NCI-H2227 (cell line): ENCODE measurements around the gene CSMD2.
A peak's percentile ranks its signal among the peaks of the same experiment; 100 is the strongest.

Experiments
- DNase-seq: peaks from one replicate; lab custom pipeline; 2025; ENCODE audit not compliant: unreplicated experiment; lab: John Stamatoyannopoulos, UW

CSMD2 gene

DNA sequence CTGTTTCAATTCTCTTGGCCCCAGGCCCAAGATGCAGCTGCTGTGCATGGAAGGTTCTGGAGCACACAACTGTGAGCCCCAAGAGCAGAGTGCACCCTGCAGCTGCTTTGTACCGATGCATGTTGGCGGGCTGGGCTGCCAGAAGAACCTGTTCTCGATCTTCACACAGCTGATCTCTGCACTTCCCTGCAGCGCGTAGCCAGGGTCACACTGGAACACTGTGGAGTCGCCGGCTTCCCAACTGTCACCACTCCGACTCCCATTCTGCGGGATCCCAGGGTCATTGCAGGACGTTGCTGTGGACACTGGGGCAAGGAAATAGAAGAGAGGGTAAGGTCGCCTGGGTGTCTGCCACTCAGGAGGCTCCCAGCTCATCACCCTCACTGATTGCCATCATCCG, 507.2 kb downstream of the CSMD2 start:
- DNase-seq: no peak

DNA sequence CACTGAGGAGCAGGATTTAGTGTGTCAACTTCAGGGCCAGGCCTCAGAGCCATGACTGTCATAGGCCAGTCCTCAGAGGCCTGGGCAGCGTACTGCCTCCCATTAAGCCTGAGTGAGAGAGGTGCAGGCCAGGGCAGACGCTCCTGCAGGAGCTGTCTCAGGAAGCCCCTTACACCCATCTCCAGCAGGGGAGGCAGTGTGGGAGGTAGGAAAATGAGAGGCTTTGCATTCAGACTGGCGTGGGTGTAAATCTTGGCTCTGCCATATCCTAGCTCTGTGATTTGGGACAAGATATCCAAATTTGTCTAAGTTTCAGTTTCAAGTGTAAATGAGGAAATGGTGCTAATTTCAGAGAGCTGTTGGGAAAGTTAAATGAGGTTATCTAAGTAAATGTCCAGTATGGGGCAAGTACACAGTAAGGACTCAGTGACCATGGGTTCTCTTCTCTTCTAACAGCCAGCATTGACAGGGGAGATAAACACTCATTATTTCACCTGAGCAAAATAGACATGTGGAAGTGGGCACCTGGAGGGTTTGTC, 508.5 kb downstream of the CSMD2 start:
- no peak for DNase-seq

DNA sequence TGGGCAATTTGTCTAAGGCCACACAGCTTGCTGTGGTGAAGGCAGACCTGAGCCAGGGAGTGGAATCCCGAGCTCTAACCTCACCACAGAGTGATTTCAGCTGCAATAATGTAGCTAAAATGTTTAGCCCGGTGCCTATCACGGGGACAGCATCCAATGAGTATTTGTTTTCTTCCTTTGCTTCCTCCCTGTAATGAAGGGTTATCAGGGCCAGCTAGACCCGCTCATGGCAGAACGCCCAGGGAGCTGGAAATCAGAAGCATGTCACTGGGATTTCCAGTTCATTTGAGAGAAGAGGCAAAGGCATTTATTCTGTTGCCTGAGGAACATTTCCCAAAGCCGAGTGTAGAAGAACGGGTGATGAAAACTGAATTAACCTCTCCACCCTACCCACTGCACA, 509.5 kb downstream of the CSMD2 start:
- DNase-seq: no peak

DNA sequence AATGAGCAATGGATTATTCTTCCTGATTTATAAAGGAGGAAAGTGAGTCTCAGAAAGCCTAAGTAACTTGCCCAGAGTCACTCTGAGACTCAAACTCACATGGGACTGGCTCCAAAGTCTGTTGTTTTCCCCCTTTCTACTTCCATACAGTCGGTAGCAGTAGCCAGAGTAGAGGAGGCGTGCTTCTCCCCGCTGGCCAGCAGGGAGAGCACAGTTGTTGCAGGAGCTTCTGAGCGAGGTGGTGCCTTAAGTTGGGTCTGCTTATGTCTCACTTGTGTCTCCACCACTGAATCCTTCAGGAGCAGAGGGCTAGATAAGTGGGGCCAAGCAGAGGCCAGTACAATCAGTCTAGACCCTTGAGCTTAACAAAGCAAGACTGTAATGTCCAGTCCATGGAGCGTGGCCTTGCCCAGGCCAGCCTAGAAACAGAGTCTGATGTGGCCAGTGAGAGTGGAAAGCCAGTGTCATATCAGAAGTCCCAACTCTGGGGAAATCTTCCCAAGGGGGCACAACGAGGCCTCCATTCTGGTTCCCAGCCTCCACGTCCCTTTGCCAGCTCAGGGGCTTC, 510.7 kb downstream of the CSMD2 start:
- no peak for DNase-seq

DNA sequence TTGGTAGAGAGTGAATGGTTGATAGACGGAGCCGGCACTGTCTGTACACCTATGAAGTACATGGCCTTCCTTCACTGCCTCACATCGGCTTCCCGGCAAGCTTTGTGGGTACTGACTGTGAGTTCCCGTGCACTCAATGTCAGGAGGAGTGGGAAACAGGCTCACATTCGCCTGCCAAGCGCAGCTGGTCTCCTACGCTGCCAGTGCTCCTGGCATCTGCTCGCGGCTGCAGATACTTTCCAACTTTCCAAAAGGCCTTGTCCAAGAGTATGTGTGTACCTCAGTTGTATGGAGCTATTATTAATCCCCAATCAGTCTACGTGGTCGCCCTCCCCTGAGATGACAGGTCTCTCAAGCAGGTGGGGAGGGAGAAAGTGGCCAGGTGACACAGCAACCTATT, 511.8 kb downstream of the CSMD2 start:
- no peak for DNase-seq

DNA sequence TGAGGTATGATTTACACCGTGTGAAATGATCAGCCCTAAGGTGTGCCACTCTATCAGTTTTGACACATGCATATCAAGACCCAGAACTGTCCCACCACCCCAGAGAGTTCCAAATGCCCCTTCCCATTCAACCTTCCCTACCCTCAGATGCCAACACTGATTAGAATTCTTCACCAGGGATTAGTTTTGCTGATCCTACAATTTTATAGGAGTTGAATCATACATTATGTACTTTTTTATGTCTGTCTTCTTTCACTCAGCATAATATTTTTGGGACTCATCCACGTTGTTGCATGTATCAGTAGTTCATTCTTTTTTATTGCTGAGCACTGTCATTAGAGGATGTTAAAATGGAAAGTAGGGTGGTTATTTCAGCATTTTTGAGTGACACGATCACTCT, 514.3 kb downstream of the CSMD2 start:
- DNase-seq: no peak

DNA sequence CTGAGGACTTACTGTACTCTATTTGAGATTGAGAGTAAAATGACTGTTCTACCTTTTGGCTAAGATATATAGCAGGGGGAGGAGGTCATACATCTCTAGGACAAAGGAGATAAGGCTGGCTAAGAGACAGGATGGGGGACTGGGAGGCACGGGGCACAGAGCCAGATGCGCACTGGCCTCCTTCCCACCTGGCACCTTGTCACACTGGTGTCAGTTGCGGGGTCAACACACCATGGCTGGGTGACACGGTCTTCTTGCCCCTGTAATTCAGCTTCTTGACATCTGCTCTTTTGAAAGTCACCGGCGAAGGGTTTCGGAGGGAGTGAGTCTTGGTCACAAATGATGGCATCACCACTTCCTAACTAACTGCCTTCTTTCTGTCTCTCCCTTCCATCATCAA, 515.3 kb downstream of the CSMD2 start:
- no peak for DNase-seq

DNA sequence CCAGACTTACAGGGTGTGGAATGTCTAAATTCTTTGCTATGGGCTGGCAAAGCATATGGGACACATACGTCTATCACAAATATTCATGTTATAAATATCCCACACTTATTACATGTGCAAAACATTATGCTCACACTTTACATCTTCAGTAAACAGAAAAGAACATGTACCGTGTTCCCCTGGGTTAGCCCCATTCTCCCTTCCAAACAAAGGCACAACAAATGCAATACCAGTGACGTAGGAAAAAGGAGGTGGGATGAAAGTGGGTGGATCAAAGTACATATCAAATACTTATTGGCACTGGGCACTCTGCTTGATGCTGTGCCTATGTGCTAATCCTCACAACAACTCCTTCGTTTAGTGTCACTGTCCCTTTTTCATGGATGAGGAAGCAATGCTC, 521.8 kb downstream of the CSMD2 start:
- no peak for DNase-seq

DNA sequence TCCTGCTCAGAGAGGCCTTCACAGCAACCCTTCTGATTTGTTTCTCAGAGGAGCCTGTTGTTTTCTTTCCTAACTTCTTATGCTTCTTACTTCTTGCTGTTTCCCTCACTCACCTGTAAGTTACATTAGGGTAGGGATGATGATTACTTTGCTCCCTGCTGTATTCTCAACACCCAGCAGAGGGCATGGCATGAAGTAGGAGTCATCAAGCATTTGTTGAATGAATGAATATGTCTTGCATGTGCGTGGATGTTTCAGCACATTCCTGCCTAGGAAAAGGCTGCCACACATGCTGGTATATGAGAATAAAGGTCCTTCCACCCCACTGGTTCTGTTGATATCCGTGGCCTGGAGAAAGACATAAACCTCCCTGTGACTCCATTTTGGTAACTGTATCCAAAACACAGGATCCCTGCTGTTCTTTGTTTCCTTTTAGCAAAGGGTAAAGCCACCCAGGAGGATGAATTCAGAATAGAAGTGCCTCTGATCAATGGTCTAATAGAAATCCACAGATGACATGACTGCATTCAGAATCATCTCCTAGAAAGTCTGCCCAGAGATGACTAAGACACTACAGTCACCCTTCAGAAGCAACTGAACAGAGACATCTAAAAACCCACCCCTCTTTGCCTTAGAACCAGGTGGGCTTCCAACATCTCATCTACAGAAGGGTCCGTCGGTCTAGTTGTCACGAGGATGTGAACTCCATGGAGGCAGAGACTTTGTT, 523.8 kb downstream of the CSMD2 start:
- peak; percentile 43 for DNase-seq

DNA sequence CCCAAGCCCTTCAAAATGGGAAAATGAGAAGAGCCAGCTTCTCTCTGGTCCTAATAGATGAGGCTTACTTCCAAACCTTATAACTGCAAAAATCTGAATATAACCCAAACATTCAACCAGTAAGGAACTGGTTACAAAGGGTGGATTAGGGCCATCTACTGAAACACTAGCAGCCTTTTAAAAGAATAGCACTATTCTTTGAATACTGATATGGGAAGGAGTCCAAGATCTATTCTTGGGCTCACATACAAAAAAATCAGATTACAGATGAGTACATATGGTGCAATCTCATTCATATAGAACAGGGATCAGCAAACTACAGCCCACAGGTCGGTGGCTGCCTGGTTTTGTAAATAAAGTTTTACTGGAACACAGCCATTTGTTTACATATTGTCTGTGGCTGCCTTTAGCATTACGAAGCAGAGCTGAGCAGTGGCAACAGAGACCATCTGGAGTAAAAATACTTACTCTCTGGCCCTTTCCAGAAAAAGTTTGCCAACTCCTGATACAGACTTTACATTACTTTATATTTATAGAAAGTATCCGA, 524.8 kb downstream of the CSMD2 start:
- no peak for DNase-seq

DNA sequence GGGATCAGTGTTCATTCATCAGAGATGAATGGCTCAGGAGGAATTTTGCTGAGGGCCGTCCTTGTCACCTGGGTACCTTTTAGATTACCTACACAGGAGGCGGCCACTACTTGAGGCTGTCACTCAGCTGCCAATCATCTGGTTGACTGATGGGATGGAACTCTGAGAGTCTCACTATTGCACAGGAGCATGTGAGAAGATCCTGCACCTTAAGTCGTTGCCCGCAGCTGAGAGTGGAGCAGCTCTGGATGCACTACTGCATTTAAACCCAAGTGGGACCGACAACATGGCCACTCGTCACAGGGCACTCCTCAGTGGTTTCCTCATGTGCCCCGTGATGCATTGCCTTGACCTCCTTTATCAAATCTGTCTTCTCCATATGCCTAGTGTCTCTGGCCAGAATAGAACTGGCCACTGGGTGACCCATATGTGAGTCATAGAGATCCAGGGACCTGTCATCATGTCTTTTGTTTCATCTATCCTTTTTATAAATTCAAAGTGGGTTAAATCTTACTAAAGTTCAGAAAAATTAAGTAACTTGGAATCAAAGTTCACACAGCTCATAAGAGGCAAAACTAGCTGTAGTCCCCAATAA, 527.1 kb downstream of the CSMD2 start:
- DNase-seq: no peak

DNA sequence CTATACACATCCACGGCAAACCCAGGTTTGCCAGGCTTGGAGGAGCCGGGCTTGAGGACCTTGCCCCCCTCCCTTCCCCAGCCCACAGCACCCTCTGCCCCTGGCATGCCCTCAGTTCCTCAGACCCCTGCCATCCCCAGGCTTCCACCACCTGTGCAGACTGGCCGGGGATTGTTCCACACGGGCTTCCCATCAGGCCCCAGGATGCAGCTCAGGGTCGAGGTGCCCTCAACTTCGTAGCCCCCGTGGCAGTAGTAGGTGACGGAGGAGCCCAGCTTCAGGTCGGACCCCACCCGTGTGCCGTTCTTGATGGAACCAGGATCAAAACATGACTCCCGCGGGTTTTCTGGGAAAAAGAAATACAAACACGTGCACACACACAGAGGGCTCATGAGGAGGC, 528.8 kb downstream of the CSMD2 start:
- no peak for DNase-seq

DNA sequence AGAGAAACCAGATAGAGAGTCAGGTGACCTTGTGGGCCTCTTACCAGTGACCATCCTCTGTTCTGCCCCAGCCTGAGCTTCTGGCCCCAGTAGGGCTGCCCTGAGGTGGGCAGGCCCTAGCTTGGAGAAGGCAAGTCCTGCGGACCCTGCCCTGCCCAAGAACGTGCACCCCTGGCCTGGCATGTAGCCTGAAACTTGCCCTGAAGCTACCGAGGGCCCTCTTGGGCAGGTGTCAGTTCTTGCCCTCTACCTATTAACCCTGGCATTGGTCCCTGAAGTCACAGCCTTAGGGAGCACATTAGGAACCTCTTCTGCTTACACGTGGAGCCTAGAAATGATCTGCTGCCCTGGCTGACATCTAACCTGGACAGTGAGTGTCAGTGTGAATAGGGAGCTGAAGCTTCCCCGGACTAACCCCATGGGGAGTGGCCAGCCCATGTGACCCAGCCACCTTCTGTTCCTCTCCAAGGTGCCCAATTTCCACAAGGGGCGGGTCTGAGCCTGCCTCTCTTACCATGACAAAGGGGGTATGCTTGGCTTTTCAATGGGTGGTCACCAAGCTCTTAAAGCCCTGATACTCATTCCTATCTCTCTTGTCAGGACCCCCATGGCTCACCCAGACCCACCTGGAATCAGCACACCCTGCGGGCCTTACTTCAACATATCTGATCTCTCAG, 529.6 kb downstream of the CSMD2 start:
- DNase-seq: no peak

DNA sequence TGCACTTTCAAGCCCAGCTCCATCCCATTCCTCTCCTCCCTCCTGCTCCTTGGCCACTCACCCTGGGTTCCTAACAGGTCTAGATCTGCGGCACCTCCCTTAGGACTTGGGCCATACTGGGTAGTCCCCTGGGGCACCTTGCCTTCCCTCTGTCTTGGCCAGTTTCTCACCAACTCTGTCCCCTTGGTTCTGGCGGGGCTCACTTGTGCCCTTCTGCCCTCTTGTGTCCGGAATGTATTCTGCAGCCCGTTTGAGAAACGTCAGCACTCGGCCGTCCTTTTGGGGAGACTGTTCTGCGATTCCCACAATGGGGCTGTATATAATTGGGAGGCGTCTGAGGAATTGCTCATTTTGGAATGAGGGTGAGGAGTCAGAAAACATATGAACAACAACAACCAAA, 530.2 kb downstream of the CSMD2 start:
- no peak for DNase-seq

DNA sequence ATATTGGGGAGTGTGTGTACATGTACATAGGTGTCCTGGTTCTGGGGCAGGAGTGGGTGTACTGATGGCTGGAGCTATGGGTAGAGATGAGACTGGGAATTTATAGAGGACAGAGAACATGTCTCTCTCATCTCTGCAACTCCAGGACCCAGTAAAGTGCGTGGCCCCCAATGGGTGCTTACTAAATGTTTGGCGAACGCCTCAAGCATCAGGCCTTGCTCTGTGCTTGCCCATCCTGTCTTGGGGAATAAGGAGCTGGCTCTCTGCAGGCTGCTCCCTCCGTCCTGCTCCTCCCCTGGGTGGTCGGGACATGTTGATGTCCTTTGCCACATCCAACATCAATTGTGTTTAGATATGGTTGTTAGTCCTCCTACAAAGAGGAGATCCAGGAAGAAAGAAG, 530.9 kb downstream of the CSMD2 start:
- DNase-seq: no peak

DNA sequence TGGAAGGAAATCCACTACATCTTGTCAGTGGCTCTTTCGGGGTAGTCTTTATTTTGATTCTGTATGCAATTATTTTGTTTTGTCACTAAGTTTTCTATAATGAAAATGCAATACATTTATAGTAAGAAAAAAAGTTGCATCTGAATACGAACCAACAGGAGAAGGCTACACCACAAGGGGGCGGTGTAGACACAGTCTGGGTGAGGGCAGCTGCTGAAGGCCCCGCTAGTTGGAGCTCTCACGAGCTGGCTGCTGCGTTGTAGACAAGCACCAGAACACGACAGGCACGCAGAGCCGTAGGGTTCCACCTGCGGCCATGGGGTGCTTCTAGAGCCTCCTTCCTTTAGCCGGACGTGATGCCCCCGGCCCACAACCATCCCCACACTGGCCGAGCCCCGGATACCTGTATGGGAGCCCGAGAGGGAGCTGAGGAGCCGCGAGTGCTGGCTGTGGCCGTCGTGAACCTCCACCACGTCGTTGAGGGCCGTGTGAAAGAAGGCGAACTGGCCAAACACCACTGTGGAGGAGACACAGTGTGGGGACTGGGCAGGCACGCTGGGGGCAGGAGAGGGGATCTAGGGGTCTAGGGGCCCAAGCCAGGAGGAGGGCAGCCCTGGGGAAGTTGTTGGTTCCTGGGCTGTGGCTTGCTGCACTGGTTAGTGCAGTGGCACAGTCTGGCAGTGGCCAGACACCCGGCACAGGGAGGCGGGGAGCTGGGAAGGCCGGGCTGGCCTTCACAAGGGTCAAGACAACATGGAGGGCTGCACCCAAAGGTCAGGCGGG, 531.8 kb downstream of the CSMD2 start:
- DNase-seq: peak; percentile 93

DNA sequence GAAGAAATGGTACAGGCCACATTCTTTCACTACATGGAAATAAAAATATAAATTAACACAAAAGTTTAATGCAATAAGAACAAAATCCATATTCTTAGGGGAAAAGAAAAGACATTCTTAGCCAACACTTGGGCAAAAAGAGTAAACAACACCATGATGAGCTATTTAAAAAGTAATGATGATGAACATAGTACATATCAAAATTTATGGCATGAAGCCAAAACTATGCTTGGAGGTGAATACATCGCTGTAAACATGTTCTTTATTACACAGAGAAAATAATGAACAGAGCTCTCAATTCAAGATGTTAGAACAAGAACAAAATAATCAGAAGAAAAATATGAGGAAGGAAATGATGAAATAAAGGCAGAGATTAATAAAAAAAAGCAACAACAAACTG, 534.3 kb downstream of the CSMD2 start:
- no peak for DNase-seq

DNA sequence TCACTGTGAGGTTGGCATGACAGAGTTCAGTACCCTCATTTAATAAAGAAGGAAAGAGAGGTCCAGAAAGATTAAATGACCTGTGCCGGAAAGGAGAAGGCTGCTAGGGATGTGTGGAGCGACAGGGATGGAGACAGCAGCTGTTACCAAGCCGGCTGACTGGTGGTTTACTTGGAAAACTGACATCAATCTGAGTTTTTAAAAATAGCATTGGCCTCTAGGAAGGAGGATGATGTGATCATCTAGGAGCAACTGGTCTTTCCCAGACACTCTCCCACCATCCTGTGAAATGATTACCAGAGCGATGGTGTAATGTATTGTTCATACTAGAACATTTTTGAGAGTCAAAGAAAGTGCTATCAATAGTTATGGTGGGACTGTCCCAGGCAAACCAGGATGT, 538.2 kb downstream of the CSMD2 start:
- DNase-seq: no peak

DNA sequence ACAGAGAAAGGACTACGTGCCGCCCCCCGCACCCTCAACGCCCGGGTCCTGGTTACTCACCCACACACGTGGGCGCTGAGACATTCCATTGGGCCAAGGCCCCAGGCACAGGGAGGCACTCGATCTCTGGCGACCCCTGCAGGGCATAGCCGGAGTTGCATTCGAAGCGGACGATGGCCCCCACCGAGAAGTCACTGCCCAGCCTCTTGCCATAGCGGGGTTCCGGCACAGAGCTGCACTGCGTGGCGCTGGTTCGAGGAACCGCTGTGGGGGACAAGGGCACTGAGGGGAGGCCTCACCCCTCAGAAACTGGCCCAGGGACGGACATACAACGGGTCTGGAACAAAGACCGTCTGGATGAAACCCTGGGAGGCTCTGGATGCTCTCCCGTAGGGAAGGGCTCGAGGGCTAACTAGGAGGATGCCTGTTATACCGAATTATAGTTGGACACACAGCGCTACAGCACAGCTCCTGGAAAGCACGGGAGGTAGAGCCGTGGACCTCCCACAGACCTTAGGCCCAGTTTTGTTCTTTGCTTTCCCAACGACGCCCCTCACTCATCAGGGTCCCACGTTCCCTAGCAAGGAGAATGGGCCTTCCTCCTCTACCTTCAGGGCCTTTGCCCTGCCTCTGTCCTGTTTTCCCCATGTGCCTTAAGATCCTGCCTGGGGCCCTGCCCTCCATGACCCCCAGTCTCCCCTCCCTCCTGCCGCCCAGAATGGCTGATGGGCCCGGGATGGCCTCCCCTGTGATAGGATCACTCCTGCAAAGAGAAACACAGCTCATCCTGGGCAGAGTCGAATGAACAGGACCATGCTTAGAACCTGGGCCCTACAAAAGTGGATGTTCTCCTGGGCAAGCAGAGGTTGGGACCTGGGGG, 539.8 kb downstream of the CSMD2 start:
- DNase-seq: no peak
